Ureter (tissue), 1 donor: ENCODE measurements around the gene EPHB6. TPM values are rescaled to one million over a fixed set of nuclear protein-coding genes. Genes with fewer than 3 reads are reported as not detected.
A peak's percentile ranks its signal among the peaks of the same experiment; 100 is the strongest.

Experiments
- DNase-seq: peaks from one replicate; pipeline ENCODE4 v3.0.0-alpha.2; 2020; ENCODE audit warnings: low spot score
- total RNA-seq: library from RNA; stranded (reverse); gene quantifications from one replicate; pipeline ENCODE4 v1.2.4, GENCODE V29; 2023
- donor health status: DM: yes; HTN: yes; CAD: no.

The EPHB6 gene
- total RNA-seq, 1 donor from 2014 or later = 55.9 TPM

DNA sequence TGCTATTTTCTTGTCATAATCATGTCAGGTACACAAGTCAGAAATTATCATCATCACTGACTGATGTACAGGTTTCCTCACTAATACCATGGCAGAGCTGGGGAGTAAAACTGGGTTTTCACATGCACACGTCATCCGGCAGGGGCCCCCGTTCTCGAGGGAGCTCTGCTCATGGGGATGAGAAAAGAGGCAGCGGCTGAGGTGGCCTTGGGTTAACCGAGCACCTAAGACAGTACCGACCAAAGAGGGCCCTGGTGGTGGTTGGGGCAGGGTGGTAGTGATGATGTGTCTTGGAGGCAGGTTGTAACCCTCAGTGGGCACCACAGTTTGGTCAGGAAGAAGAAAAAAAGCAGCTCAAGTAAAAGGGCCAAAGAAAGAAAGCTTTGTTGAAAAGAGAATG lies 42.8 kb downstream of the EPHB6 start:
- DNase-seq = peak; percentile 29

- peak; percentile 40 for DNase-seq
Measured at GRCh38 chr7:142898377-142899170, 43.7 kb downstream of the EPHB6 start.

DNA sequence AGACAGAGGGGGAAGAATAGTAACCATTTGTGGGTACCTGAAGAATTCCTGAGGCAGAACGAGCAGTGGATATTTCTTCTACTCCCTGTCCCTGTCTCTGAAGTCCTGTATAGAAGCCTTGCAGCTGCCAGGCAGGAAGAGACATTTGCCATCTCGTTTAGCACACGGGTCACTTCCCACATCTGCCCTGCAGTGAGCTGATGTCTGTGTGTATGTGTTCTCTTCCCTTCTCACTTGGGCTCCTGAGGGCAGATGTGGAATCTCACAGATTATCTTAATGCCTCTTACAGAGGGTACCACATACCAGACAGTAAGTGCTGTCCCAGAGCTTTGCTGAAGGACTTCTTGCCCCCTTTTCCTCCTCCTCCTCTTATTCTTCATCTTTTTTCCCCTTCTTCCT lies 44.8 kb downstream of the EPHB6 start:
- no peak for DNase-seq

DNA sequence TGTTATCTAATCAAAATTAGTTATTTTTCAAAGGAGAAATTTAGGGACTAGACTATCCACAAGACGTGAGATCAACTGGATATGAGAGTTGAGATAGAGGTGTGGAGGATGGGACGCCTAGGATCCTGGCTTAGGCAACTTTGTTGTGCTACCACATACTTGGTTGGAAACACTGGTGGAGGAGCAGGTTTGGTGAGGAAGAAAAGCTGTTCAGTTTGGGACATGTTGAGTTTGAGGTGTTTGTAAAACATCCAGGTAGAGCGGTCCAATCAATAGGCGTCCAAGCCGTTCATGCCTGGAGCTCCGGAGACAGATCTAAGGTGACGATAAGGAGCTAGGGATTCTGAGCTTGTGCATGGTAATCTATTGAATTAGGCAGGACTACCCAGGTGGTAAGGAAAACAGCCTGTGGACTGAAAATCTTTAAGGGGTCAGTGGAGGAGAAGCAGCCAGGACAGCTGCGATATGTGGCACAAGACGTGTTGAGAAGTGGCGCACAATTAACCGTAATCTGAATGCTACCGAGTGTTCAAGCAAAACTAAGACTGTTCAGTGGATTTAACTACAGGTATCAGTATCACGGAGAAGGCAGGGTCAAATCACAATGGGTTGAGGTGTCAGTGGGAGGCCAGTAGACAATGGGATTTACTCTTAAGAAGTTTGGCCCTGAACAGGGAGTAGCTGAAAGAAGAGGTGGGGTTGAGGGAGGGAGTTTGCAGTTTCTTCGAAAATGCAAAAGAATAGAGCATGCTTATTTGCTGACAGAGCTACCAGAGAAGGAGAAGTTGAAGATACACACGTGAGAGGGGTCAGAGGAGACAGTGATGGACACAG lies 46.8 kb downstream of the EPHB6 start:
- DNase-seq = no peak

GRCh38 chr7:142904128-142904527 lies 49.3 kb downstream of the EPHB6 start:
- no peak for DNase-seq

GRCh38 chr7:142905759-142906158 lies 50.9 kb downstream of the EPHB6 start:
- no peak for DNase-seq

DNA sequence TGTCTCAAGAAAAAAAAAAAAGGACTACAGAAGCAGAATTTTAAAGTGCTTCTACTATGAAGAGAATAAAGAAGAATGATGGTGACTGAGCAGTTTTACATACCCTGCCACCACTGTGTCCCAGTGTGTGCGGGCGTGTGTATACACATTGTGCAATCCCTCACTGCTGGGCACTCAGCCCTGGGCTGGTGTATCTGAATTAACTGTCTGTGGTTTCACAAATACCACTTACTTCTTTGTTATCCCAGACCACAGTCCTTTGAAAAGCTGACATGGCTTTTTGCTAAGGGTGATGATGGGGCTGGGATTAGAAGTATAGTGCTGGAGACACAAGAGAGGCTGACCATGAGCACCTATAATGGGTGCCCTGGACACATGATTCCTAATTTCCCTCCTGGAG lies 51.8 kb downstream of the EPHB6 start:
- no peak for DNase-seq

DNA sequence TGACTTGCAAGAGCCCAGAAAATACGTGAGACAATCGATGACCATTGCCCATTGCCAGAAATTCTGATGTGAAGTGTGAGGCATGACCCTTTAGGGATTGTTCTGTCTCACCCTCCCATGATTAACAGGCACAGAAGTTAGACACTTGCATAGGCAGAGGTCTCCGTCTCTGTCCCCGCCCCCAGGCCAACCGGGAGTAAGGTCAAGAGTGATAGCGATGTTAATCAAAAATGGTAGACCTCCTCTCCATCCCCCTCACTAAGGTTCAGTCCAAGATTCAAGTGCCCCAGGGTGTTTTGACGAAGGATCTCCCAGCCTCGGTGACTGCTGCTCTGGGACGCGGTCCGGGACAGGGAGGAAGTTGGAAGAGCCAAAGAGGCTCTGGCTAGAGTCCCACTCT lies 53.4 kb downstream of the EPHB6 start:
- peak; percentile 20 for DNase-seq

DNA sequence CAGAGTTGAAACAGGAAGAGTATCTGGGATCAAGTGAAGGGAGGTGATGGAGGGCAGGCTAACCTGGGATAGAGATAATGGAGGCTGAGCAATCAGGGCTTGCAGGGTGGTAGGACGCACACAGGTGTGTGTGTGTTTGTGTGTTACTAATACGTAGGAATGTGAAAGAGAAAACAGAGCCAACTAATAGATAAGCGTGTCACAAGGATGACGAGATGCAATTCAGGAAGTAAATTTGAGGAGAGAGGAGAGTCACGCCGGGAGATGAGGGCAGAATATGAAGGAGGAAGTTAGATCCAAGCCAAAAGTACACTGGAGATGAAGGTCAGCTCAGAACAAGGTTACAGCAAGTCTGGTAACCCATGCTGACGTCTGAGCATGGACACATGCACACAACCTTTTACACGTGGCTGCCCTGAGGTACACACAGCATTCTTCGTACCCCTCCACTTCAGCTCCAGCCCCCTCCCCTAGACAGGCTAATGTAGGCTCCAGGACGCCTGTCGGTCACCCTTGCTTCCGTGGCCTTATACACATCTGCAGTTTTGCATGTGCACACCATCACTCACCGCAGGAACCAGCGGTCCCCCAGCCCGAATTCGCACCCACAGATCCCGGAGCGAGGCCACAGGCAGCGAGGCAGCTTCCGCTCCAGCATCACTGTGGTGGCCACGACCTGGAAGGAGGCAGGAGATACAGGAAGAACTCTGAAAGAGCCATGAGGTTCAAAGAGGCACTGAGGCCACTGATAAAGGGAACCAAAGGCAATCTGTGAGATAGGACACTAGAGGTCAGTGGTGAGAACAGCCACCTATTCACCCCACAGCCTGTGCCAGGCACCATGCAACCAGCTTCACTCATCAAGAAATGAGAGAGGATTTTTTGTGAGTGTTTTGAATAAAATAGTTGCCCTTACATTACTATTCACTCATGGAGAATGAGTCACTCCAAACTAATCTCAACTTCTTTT lies 54.3 kb downstream of the EPHB6 start:
- peak; percentile 42 for DNase-seq

DNA sequence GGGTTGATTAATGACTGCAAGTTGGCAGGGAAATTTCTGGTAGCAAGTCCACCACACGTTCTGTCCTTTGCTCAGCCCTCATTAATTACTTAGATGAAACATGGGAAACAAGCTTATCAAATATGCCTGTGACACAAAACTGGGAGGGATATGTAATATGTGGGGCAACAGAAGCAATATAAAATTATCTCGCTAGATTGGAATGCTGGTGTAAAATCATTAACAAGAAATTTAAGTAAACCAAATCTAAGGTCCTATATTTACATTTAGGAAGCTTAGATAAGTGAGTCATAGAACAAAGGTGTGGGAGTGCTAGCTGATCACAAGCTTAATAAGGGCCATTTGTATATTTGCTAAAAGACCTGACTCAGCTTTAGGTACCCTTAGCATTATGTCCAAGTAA lies 55.2 kb downstream of the EPHB6 start:
- no peak for DNase-seq

GRCh38 chr7:142910481-142910880 lies 55.6 kb downstream of the EPHB6 start:
- peak; percentile 10 for DNase-seq

GRCh38 chr7:142913051-142913450 lies 58.2 kb downstream of the EPHB6 start:
- DNase-seq = peak; percentile 3

DNA sequence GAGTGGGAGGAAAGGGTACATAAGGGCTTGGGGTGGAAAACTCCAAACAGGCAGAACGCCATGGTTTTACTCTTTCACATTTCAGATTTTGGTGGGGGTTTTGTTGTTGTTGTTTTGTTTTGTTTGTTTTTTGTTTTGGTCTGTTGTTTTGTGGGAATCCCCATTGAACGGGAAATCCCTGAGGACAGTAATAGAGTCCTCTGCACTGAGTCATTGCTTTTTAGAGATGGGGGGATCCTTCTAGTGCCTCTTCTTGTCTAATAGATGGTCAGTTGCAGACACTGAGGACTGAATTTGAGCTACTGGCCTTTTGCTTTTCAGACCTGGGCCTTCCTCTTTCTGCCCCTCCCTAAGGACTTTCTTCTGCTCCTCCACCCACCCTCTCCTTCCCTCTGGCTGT lies 58.7 kb downstream of the EPHB6 start:
- DNase-seq = no peak

DNA sequence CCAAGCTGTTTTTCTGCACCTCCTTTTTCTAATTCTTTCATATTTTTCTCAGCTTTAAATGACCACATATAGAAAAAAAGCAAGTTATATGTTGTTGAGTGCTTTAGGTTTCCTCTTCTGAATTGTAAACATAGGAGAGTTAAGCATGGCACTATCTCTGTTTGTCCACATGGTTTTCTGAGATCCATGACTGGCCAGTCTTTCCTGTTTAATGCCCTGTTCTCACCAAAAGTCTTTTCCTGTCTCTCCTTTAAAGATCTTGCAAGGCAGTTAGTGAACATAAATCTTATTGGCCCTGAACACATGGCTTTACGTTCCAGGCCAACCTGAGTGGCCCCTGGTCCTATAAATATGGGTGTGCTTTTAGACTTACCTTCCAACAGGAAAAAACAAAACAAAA lies 59.2 kb downstream of the EPHB6 start:
- DNase-seq = peak; percentile 40

DNA sequence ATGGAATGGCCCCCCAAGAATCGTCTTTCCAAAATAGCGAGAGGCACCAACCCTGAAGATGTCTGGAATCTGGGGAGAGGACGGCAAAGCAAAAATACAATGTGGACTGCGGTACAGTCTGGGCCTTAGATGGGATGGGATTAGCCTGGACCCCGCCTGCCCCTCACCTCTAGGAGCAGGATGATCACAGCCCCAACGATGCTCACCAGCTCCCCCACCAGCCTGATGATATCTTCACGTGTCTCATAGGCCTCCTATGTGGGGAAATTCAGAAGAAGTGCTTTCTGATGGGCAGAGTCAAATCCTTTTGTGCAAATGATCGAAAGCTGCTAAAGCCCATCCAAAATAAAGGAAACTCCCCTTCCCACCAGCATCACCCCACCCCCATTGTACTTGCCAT lies 60.4 kb downstream of the EPHB6 start:
- peak; percentile 22 for DNase-seq

DNA sequence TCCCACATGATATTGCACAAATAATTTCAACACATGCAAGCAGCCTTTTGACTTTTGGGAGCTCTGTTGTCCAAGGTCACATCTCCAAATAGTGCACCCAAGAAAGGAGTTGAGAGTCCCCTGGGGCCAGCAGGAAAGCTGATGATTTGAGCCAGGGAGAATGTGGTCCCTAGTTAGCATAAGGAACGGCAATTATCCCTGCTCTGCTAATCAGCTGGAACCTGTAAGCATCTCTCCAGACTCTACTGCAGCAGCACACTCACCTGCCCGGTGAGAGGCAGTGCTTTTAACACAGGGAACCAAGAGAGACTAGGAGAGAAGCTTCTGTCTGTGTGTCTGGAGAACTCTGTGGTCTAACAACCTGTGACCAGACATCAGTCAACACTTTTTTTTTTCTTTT lies 61.6 kb downstream of the EPHB6 start:
- no peak for DNase-seq

- DNase-seq = peak; percentile 10
Measured at GRCh38 chr7:142917447-142917846, 62.6 kb downstream of the EPHB6 start.

DNA sequence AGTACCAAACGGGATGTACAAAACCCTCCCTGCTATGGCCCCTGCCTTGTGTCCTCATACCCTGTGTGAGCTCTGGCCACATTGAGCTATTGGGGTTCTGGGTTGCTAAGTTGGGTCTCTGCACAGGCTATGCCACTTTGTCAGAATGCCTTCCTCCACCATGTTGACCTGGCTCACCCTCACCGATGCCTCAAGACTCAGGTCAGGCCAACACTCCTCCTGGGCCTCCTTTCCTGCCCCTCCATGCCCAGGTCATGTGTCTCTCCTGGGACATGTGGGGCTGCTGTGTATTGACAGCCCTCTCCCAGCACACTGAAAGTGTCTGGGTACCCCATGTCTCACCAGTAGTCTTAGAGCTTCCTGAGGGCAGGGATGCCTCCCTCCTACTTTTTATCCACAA lies 64.0 kb downstream of the EPHB6 start:
- no peak for DNase-seq

- peak; percentile 13 for DNase-seq
Measured at GRCh38 chr7:142919656-142920055, 64.8 kb downstream of the EPHB6 start.
